Measurements from ENCODE around the gene MARCHF10.
"Not testable (repeated sequence)": the region's sequence is repeated elsewhere in the genome, so short reads cannot be mapped to it uniquely, and the experiment has no call there.

MARCHF10 gene

DNA sequence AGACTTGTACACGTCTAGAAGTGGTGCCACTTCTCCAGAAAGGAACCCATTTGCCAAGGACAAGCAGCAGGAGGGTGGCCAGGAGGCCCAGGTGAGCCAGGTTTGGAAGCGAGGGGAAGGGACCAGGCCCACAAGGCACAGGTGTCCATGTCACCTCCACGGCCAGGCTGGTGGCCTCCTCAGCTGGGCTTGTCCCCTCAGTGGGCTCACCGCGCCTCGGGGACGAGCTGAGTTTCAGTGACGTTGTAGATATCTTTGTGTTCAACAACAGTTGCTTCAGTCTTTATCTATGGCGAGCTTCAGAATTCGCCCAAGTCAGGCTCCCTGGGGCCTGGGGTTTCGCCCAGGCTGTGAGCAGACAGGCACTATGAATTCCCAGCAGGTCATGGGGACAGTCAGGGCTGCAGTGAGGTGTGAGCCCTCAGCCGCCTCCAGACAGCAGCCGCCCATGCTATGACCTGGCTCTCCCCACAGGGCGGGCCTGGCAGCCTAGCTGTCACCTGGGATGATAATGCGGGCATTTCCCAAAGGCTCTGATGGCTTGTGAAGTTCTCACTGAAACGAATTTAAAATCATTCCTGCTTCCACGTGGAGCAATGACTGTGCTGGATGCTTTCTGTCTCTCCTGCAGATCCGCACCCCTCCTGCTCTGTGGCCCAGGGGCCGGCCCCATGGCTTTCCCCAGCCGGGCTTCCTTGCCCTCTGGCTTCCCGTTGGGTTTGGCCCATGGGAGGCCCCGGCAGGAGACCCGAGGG is 91.1 kb downstream of the MARCHF10 start:
- DNase-seq: no peak

DNA sequence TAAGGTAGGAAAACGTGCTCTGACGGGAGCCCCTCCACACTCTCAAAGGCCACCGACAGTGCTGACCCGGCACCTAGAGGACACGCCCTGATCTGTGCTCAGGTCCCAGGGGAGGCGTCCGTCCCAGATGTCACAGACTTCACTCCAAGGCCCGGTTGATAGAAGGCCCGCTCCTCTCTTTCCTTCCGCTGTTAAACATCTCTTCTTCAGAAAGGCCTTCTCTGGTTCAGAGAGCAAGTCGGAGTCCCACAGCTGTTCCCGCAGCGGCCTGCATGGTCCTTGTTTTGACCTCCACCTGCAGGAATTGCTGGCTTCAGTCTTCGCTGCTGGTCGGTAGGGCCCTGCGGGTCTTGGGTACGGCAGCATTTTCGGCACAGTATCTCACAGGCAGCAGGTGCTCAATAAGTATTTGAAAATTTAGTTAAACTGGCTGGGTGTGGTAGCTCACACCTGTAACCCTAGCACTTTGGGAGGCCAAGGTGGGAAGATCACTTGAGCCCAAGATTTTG is 92.2 kb downstream of the MARCHF10 start:
- no peak for DNase-seq

- DNase-seq: no peak
Observed at GRCh38 chr17:62714016-62714777, 93.9 kb downstream of the MARCHF10 start.

DNA sequence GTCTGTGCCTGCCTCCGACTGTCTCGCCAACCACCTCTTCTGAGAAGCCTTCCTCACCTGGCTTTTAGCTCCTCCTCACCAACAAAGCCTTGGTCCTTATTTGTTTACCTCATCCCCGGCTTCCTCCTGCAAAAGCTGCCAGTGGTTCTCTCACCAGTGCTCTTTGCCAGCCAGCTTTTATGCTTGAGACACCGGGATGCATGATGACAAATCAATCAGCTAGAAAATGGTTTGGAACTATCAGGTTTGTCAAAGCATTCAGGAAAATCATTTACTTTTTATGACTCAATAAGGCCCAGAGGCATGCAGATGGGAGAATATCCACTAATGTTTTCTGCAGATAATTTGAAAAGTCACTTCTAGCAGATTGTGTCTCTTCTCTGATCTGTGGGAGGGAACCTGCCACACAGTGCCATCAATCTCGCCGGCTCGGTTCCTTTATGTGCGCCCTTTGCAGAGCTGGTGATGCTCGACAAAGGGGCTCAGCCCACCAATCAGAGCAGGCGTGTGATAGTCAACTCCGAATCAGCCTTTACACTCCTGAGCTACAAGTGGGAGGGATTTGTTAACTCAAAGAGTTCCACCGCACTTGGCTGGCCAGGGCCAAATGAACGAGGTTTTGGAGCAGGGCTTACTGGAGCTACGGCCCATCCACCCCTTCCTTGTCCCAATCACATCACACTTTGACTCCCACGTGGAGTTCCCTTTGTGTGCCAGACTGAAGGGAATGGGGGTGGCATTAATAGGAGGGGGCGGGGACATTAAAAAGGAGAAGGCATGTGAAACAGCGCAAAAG is 94.8 kb downstream of the MARCHF10 start:
- no peak for DNase-seq

GRCh38 chr17:62712171-62712581 is 95.9 kb downstream of the MARCHF10 start:
- no peak for DNase-seq

DNA sequence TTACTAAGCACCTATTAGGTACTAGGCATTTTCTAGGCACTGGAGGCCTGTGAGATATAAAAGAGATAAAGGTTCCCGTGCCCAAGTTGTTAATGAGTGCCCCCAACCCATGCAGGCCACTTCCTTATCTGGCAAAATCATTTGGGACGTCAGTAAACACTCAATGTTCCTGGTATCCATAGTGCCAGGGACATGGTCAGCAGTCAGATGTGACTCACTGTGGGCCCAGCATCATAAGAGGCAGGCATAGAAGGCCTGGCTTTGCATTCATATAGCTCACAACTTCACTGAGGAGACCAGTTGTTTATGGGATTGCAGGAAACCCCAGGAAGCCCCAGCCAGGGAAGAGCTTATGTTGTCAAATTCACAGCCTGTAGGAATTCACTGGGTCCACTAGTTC is 99.5 kb downstream of the MARCHF10 start:
- no peak for DNase-seq

- no peak for DNase-seq
Observed at GRCh38 chr17:62707425-62707739, 100.7 kb downstream of the MARCHF10 start.

- DNase-seq: no peak
Observed at GRCh38 chr17:62706598-62707424, 101.3 kb downstream of the MARCHF10 start.

- DNase-seq: no peak
Observed at GRCh38 chr17:62705778-62706597, 102.1 kb downstream of the MARCHF10 start.

GRCh38 chr17:62705156-62705777 is 102.8 kb downstream of the MARCHF10 start:
- no peak for DNase-seq

DNA sequence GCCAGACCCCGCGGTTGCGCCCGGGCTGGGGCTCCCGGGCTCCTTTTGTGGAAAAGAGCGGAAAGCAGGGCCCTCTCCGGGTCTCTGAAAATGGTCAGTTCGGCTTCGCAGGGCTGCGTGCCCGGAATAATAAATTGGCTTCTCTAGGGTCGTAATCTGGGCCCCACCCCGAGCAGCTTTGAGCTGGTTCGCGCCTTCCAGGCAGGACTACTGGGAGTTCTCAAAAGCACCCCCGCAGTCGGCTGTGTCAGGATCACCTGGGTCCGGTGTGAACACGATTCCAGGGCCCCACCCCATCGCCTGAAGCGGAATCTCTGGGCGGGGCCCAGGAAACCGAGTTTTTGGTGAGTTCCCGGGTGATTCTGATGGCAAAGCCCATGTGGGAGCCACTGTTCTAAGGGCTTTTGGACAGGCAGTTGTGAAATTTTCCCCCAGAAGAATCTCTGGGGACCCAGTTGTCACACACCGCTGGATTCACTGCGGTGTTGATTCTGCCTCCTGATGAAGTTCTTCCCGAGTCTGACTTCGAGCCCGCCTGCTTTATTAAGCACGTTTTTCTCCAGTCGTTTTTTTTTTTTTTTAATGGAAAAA is 103.6 kb downstream of the MARCHF10 start:
- DNase-seq: no peak

DNA sequence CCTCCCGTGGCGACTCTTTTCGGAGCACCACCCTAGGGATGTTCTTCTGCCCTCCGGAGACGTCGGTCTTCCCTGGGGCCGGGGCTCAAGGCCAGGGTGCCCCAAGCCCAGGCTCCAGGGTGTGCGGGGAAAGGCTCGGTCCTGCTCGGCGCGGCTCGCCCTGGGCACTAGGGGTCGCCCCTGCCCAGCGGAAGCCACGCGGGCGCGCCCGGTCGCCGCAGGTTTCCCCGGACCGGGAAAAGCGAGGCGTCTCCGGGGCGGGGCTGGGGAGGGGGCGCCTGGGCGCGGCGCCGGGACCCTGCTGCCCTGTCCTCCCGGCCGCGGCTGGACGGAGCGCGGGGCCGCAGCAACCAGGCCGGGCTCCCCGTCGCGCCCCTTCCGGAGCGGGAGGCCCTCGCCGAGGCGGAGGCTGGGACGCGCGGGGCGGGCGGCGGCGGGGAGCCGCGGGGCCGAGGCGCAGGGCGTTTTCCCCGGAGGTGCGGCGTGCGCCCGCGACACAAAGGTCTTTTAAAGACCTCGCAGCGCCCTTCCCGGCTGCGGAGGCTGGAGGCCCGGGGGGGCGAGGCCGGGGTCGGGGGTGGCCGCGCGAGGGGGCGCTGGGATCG is 104.2 kb downstream of the MARCHF10 start:
- DNase-seq: peak; percentile 21

DNA sequence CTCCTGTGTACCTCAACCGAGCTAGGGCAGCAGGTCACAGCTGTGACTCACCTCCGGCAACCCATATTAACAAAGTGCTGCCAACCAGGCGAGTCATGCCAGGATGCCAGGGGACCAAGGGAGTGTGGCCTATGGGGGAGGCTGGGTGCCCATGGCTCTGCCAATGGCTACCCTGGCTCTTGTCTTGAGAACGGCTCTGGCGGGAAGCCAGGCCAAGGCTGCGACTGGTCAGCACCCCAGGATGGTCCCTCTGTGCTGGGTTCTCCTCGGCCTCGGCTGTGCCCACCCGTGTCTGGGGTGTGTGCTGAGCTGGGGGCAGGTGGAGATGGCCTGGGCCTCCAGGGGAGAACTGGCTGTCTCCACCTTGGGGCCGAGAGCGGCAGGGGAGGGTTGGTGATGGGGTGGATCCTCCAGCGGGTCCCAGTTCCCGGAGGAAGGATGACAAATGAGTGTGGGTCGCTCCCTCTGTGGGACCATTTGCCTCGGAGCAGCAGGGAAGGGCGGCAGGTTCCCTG is 104.8 kb downstream of the MARCHF10 start:
- DNase-seq: no peak

- no peak for DNase-seq
Observed at GRCh38 chr17:62702746-62703260, 105.3 kb downstream of the MARCHF10 start.

GRCh38 chr17:62701706-62702085 is 106.4 kb downstream of the MARCHF10 start:
- DNase-seq: no peak

DNA sequence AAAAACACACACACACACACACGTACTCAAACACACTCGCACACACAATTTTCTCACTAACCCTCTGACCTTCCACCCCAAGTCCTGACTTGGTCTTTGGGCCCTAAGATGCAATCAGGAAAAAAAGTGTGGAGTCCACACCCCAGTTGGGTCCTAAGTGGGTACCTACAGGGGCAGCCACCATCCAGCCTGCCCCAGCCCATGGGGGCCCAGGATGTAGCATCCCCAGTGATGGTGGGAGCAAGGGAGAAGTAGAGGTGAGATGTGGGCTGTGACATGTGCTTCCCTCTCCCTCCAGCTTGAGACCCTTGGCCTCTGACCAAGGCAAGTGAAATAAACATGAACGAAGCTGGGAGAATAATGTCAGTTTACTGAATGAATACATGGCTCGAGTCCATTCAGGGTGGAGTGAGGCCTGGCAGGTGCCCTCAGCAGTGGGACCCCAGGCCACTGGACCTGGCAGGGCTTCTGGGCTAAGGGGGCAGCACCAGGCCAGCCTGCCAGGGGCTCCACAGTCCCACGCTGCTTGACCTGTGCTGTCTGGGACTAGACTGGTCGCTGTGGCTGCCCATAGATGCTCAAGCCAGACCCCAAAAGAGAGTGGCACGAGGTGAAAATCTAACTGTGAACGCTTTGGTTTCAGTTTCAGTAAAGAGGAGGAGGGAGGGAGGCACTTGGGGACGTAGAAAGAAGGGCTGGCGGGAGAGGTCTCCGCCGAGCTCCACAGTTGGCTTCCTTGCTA is 107.0 kb downstream of the MARCHF10 start:
- no peak for DNase-seq

GRCh38 chr17:62698459-62698858 is 109.7 kb downstream of the MARCHF10 start:
- not testable (repeated sequence) for DNase-seq

DNA sequence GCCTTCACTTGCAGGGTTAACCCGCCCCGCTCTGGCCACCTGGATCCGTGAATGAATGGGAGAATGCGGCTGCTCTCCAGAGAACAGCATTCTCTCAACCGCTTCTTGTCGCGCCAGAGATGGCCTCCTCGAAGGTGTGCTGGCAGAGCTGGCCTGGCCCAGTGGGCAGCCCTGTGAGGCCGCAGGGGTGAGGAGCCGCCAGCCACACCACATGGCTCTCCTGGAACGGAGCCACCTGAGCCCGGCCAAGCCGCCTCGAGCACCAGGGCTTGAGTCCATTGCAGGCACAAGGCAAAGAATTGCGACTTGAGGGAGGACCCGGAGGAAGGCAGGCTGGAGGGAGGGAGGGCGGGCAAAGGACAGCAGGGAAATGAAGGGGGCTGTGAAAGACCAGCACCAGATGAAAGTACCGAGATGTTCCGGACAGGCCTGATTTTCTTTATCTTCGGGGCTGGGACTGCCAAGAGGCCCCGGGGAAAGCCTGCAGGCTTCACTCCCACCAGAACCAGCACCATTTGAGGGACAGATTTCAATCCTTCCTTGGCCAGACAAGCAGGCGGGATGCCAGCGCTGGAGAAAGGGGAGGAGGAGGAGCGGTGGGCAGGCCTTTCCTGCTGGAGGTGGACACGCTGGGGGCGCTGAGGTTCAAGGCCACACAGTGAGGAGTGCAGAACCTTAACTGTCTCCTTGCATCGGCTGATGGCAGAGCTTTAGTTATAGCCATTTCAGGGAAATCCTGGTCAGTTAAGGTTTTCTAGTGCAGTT is 111.2 kb downstream of the MARCHF10 start:
- DNase-seq: no peak
